NCI-H82 (cell line): Measurements from ENCODE around the gene DAD1.
A peak's percentile ranks its signal among the peaks of the same experiment; 100 is the strongest.
"Not testable (repeated sequence)": the region's sequence is repeated elsewhere in the genome, so short reads cannot be mapped to it uniquely, and the experiment has no call there.

Source experiments
- DNase-seq: peaks from one replicate; lab custom pipeline; 2025; lab: John Stamatoyannopoulos, UW

Gene DAD1

GRCh38 chr14:22589096-22589839 lies at the start of gene DAD1:
Gene DAD1, minus strand, starts transcription at chr14:22589224. Its CDS starts 67 bp downstream, at chr14:22589157.
- peak; percentile 99 for DNase-seq

- not testable (repeated sequence) for DNase-seq
These were observed 47.0 kb upstream of the DAD1 start for GRCh38 chr14:22635980-22636379.

GRCh38 chr14:22634233-22634900 lies 45.3 kb upstream of the DAD1 start:
- no peak for DNase-seq

- DNase-seq = no peak
These were observed 41.5 kb upstream of the DAD1 start for GRCh38 chr14:22630486-22630885.

GRCh38 chr14:22630066-22630465 lies 41.0 kb upstream of the DAD1 start:
- no peak for DNase-seq

GRCh38 chr14:22629361-22629760 lies 40.3 kb upstream of the DAD1 start:
- no peak for DNase-seq

GRCh38 chr14:22627506-22628263 lies 38.7 kb upstream of the DAD1 start:
- DNase-seq = no peak

- DNase-seq = no peak
These were observed 37.6 kb upstream of the DAD1 start for GRCh38 chr14:22626590-22626989.

GRCh38 chr14:22623047-22623446 lies 34.0 kb upstream of the DAD1 start:
- no peak for DNase-seq

- no peak for DNase-seq
These were observed 33.2 kb upstream of the DAD1 start for GRCh38 chr14:22622255-22622654.

GRCh38 chr14:22615765-22616164 lies 26.7 kb upstream of the DAD1 start:
- DNase-seq = not testable (repeated sequence)

- DNase-seq = no peak
These were observed 25.3 kb upstream of the DAD1 start for GRCh38 chr14:22614240-22614799.

GRCh38 chr14:22613736-22614239 lies 24.8 kb upstream of the DAD1 start:
- no peak for DNase-seq

- DNase-seq = no peak
These were observed 24.2 kb upstream of the DAD1 start for GRCh38 chr14:22613106-22613695.

GRCh38 chr14:22610931-22611330 lies 21.9 kb upstream of the DAD1 start:
- no peak for DNase-seq

- DNase-seq = peak; percentile 5
These were observed 18.3 kb upstream of the DAD1 start for GRCh38 chr14:22607291-22607690.

- DNase-seq = no peak
These were observed 17.4 kb upstream of the DAD1 start for GRCh38 chr14:22606380-22606779.

- DNase-seq = no peak
These were observed 13.8 kb upstream of the DAD1 start for GRCh38 chr14:22602862-22603261.

- DNase-seq = no peak
These were observed 13.0 kb upstream of the DAD1 start for GRCh38 chr14:22601996-22602395.

GRCh38 chr14:22601456-22601855 lies 12.4 kb upstream of the DAD1 start:
- no peak for DNase-seq

GRCh38 chr14:22600027-22600426 lies 11.0 kb upstream of the DAD1 start:
- DNase-seq = no peak

GRCh38 chr14:22599349-22599748 lies 10.3 kb upstream of the DAD1 start:
- DNase-seq = no peak
